ENCODE data around the gene MAGI1. TPM values are rescaled to one million over a fixed set of nuclear protein-coding genes. Genes with fewer than 3 reads are reported as not detected.

MAGI1 gene
- total and polyA plus RNA-seq, 12 donors: 5.7 to 58.2 (median 37.7) TPM

DNA sequence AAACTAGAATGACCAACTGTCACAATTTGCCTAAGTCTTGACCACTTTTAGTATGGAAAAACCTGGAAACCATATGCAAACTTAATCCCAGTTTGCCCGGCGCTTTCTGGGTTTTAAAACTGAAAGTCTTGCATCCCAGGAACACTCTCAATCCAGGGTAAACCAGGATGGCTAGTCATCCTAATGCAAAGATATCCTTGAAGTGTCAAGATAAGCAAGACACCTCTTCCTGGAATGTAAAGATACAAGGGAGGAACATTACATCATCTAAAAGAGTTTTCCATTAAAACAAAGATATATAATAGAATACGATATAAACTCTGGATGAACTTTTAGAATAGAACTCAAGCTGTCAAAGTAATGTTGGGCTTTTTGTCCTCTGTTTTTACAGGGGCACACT lies 188.5 kb downstream of the MAGI1 start:
- DNase-seq: no peak
- no peaks in the 10 kb centered on the region for H3K9me3 ChIP-seq
- H3K27ac ChIP-seq: no peak overlapping the region
- intact Hi-C loops (cut with DNase I): no loop called here
- ATAC-seq: no peak
- H3K4me1 ChIP-seq: peaks cover 0 to 41% (median 12%) of the 10 kb centered on the region in 9 donors
- TF ChIP-seq, protein P1, sequence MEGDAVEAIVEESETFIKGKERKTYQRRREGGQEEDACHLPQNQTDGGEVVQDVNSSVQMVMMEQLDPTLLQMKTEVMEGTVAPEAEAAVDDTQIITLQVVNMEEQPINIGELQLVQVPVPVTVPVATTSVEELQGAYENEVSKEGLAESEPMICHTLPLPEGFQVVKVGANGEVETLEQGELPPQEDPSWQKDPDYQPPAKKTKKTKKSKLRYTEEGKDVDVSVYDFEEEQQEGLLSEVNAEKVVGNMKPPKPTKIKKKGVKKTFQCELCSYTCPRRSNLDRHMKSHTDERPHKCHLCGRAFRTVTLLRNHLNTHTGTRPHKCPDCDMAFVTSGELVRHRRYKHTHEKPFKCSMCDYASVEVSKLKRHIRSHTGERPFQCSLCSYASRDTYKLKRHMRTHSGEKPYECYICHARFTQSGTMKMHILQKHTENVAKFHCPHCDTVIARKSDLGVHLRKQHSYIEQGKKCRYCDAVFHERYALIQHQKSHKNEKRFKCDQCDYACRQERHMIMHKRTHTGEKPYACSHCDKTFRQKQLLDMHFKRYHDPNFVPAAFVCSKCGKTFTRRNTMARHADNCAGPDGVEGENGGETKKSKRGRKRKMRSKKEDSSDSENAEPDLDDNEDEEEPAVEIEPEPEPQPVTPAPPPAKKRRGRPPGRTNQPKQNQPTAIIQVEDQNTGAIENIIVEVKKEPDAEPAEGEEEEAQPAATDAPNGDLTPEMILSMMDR (IDR thresholded peaks at IDR 0.05): no peak
- 73 to 80% methylated on average over 3 of the region's 3 CpGs for WGBS, 2 donors
- no peaks in the 10 kb centered on the region for H3K36me3 ChIP-seq
- no peak overlapping the region for H3K4me3 ChIP-seq
- no peaks in the 10 kb centered on the region for H3K27me3 ChIP-seq

DNA sequence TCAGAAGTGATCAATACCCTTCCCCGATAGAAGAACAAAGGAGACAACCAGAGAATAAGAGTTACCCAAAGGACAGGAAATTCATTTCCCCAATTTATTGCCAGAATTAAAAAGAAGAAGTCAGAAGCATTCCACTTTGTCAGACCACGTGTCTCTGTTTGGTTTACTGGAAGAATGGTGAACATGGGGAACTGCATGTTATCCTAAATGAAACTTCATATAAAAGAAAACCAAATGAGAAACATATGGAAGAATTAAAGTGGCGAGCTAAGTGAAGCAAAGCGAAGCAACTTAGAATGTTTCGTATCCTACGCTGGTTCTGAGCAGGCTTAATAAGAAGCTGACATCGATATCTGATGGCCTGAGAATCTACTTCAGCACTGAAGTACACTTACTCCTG lies 190.7 kb downstream of the MAGI1 start:
- Histone ChIP-seq H3K9me3 (peaks cover 0 to 3% (median 0%) of the 10 kb centered on the region in 11 donors), H3K4me1 (peaks cover 0 to 33% (median 0%) of the 10 kb centered on the region in 9 donors), H3K4me3 (no peak overlapping the region), H3K27ac (no peak overlapping the region), H3K27me3 (no peaks in the 10 kb centered on the region), H3K36me3 (no peaks in the 10 kb centered on the region)
- DNase-seq (no peak), ATAC-seq (no peak)
- TF ChIP-seq, protein P1 (IDR thresholded peaks at IDR 0.05): no peak
- 92 to 95% methylated on average over 7 of the region's 7 CpGs for WGBS, 2 donors
- intact Hi-C loops (cut with DNase I): no loop called here

DNA sequence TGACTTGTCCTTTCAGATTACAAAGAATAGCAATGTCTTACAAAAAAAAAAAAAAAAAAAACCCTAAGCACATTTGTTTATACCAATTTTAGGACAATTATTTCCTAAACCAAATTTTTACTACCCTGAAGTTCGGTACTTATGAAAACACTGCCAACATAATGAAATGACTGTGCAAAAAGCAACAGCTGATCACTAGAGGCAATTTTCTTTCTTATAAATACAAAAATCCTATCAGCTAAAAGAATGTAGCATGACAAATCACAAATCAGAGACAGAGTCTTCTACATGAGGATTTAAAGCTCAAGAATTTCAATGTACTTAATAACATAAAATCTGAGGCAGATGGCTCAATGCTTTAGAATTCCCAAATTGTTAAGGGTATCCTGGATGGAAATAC lies 191.8 kb downstream of the MAGI1 start:
- H3K36me3 ChIP-seq: no peaks in the 10 kb centered on the region
- no peak for DNase-seq
- intact Hi-C loops (cut with DNase I): no loop called here
- H3K9me3 ChIP-seq: peaks cover 0 to 7% (median 0%) of the 10 kb centered on the region in 11 donors
- no peak overlapping the region for H3K27ac ChIP-seq
- no peak for ATAC-seq
- no peaks in the 10 kb centered on the region for H3K27me3 ChIP-seq
- H3K4me3 ChIP-seq: no peak overlapping the region
- TF ChIP-seq, protein P1 (IDR thresholded peaks at IDR 0.05): no peak
- peaks cover 0 to 33% (median 0%) of the 10 kb centered on the region in 9 donors for H3K4me1 ChIP-seq
- 74 to 83% methylated on average over 1 of the region's 1 CpG for WGBS, 2 donors

DNA sequence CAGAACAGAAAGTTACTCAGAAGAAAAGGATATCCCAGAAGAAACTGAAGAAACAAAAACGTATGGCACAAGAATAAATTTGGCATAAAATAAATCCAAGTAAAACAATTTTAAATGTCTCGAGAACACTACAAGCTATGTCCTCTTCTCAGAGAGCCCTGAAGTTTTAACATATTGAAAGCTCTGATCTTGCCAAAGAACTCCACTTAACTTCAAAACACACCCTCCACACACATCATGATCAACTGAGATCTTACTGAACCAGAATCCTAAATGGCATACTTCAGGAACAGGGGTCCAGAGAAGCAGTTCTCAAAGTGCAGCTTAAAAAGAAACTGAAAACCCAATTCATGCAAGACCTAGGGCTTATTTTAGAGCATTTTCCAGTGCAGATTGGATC lies 194.3 kb downstream of the MAGI1 start:
- intact Hi-C loops (cut with DNase I): no loop called here
- Histone ChIP-seq H3K4me1 (peaks cover 0 to 22% (median 0%) of the 10 kb centered on the region in 9 donors), H3K27me3 (no peaks in the 10 kb centered on the region), H3K27ac (no peak overlapping the region), H3K36me3 (no peaks in the 10 kb centered on the region), H3K4me3 (no peak overlapping the region), H3K9me3 (peaks cover 0 to 7% (median 0%) of the 10 kb centered on the region in 11 donors)
- TF ChIP-seq, protein P1 (IDR thresholded peaks at IDR 0.05): no peak
- ATAC-seq (no peak), DNase-seq (no peak)
- WGBS, 2 donors: 79 to 87% methylated on average over 2 of the region's 2 CpGs
